NCI-H146 (cell line): ENCODE data around the gene OVOL1.
"Not testable (repeated sequence)": the region's sequence is repeated elsewhere in the genome, so short reads cannot be mapped to it uniquely, and the experiment has no call there.

Experiments used
- DNase-seq: peaks from one replicate; lab custom pipeline; 2025; lab: John Stamatoyannopoulos, UW

The OVOL1 gene

DNA sequence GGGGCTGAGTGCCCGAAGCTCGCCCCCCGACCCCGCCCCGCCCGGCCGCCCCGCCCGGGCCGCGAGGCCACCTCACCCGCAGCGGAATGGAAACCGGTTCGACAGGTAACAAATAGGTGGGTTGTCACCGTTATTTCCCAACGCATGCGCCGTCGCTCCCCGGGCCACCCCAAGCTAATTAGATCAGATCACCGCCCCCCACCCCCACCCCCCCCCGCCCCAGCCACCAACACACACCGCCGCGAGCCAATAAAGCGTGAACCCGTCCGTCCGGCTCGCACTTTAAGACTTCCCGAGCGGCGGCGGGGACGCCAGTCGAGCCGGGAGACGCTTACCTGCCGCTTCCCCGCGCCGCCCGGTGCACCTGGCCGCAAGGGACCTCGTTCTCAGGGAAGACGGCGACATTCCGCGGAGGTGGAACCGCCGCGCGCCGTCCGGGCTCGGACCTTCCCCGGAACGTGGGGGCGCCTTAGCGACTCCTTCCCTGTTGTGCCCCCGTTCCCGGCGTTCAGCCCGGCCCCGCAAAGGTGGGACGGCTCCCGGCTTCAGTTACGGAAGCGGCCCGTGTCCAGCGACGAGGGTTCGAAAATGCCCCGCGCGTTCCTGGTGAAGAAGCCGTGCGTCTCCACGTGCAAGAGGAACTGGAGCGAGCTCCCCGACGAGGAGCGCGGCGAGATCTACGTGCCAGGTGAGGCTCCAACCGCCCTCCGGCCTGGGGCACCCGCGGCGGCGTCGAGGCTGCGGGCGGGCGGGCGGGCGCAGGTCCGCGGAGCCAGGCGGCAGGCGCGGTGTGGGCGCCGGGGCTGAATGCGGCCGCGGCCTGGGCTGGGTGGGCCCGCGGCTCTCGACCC is at the start of gene OVOL1:
OVOL1 (plus strand) TSS at position 278 of the 851 bp plus-strand sequence; CDS start at position 589, 311 bp downstream.
- peak; percentile 64 for DNase-seq

DNA sequence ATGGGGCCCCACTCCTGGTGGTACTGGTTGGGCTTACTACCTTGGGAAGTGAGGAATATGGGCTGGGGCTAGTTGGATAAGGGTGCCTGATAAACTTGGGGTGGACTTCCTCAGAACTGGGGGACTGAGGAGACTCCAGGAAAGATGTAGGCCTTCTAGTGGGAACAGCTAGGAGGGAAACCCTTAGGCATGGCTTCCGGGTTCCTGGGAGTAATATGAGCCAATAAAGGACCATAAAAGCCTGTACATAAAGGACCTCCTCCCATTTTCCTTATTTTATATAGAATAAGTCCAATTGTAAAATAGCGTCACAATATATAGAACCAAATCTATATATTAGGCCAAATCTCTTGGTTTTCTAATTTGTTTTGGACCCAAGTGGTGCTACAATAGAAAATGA is 47.8 kb upstream of the OVOL1 start:
- DNase-seq, result no peak

DNA sequence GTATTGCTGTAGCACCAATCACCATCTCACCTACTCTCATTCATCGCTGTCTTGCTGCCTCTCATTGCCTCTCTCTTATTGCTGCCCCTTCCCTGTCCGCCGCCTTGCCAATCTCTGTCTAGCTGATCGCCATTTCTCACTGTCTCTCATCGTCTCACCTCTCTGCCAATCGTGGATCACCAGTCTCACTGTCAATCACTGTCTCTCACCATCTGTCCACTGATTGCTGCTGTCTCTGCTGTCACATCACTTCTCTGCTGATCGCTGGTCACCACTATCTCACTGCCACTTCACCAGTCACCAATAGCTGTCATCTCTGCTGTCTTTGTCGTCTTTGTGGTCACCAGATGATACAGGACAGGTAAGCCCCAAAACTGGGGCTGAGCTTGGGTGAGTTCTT is 45.7 kb upstream of the OVOL1 start:
- DNase-seq, result no peak

DNA sequence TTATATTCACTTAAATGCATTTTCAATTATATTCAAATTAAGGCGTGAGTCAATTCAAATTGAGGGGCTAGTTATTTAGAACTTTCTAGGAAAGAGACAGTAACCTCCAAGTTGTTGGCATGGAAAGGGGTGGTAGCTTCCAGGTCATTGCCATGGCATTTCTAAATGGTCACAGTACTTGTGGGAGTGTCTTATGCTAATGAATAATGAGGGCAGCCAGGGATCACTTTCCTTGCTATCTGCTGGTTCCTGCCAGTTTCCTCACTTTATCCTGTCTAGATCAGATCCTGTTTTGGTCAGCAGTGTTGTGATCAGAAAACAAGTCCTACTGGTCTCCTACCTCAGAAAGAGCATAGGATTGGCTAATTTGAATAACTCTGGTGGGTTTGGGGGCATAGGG is 44.5 kb upstream of the OVOL1 start:
- no peak for DNase-seq

DNA sequence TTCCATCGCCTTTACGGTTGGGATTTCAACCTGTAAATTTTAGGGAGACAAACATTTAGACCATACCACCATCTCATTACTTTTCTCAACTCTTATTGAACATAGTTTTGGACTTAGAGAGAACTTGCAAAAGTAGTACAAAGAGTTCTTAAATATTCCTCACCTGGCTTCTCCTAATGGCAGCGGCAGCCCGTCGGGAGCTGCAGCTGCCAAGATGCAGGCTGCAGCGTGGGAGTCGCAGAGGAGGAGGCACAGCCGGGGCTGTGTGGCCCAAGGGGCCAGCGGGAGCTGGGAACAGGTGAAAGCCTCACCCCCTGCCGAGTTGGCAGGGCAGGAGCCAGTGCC is 43.2 kb upstream of the OVOL1 start:
- DNase-seq, result peak; percentile 57

DNA sequence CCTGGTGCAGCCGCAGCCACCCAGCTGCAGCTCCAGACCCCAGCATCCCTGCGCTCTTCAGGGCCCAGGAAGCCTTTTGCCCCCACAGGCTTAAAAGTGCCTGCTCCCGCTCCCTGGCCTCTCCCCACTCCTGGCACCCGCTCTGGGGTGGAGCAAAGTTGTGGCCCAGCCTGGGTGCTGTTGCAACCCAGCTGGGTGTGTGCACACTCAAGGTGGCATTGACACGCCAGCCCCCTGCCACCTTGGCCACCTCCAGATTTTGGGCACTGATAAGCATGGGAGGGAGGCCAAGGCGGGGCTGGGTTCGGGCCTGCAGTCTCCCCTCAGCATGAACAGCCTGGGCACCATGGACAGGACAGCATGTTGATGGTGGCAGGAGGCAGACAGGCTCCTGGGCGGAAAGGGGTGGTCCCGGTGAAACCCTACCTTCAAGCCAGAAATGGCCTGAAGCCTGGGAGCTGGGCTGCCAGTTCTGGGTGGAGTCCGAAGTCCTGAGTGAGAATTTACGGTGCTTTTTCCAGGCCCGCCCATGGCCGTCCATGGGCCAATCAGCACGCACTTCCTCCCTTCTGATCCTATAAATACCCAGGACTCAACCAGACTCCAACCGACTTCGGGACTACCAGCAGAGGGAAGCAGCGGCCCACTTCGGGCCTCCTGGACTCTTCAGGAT is 42.7 kb upstream of the OVOL1 start:
- peak; percentile 63 for DNase-seq

DNA sequence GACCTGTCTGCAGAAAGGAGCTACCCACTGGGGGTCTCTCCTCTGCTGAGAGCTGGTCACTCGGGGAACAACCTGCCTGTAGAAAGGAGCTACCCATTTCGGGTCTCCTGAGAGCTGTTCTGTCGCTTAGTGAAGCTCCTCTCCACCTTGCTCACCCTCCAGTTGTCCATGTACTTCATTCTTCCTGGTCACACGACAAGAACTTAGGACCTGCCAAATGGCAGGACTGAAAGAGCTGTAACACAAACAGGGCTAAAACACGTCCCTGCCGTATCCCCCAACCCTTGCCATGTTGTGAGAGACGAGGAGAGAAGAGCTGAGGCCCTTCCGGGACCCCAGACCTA is 42.2 kb upstream of the OVOL1 start:
- DNase-seq, result no peak

DNA sequence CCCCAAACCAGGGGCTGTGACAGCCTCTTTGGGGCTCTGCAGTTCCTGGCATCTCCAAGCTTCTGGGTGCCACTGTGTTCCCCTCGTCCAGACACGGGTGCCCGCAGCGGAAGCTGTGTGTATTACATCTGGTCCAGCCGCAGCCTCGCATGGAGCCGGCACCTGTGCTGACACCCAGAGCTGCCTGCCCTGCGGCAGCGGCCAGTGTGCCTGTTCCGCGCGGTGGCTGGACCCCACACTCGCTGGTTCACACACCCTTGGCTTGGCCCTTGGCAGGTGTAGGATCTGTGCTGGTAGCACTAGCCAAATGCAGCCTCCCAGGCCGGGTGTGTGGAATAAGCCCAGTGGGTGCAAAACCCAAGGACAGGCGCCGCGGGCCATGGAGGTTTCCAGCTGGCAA is 41.8 kb upstream of the OVOL1 start:
- peak; percentile 28 for DNase-seq

DNA sequence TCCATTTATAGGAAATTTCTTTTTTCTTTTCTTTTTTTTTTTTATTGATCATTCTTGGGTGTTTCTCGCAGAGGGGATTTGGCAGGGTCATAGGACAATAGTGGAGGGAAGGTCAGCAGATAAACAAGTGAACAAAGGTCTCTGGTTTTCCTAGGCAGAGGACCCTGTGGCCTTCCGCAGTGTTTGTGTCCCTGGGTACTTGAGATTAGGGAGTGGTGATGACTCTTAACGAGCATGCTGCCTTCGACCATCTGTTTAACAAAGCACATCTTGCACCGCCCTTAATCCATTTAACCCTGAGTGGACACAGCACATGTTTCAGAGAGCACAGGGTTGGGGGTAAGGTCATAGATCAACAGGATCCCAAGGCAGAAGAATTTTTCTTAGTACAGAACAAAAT is 24.7 kb upstream of the OVOL1 start:
- DNase-seq, result not testable (repeated sequence)

DNA sequence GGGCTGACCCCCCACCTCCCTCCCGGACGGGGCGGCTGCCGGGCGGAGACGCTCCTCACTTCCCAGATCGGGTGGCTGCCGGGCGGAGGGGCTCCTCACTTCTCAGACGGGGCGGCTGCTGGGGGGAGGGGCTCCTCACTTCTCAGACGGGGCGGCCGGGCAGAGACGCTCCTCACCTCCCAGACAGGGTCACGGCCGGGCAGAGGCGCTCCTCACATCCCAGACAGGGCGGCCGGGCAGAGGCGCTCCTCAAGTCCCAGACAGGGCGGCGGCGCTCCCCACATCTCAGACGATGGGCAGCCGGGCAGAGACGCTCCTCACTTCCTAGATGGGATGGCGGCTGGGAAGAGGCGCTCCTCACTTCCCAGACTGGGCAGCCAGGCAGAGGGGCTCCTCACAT is 24.0 kb upstream of the OVOL1 start:
- not testable (repeated sequence) for DNase-seq

DNA sequence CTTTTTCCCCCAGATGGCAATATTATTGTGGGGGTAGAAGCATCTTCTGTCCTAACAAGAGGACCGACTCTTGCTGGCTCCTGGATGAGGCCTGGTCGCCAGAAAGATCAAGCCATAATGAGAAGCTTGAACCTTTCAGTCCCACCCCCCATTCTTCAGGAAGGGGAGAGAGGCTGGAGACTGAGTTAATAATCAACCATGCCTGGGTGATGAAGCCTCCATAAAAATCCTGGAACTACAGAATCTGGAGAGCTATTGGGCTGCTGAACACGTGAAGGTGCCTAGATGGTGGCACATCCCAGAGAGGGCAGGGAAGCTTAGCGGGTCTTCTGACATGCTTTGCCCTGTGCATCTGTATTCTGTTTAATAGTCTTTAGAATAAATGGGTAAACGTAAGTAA is 22.4 kb upstream of the OVOL1 start:
- DNase-seq, result no peak

DNA sequence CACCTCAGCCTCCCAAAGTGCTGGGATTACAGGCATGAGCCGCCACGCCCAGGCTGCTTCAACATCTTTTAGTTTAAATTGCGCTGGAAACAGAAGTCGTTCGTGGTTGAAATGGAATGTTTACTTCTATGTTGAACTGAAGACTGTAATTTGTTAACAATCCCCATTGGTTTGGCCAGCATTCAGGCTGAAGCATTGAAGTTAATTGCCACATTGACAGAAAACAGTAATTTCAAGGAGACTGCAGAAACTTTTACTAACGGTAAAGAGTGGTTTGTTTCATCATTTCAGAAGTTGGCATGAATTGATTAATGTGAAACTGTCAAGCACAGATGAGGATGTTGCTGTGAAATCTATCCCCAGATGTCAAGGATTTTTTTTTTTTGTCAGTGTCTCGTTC is 20.3 kb upstream of the OVOL1 start:
- DNase-seq, result no peak

DNA sequence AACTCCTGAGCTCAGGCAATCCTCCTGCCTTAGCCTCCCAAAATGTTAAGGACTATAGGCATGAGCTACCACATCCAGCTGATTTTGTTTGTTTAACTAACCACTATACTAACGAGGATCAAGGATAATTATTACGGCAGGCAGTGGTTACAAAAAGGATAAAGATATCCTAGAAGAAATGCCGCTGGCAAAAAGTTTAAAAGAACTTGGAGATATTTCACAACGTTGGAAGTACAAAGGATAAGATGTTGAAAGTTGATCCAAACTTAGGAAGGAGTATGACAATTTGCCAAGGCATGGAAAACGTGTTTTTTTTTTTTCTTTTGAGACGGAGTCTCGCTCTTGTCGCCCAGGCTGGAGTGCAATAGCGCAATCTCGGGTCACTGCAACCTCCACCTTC is 19.5 kb upstream of the OVOL1 start:
- no peak for DNase-seq

DNA sequence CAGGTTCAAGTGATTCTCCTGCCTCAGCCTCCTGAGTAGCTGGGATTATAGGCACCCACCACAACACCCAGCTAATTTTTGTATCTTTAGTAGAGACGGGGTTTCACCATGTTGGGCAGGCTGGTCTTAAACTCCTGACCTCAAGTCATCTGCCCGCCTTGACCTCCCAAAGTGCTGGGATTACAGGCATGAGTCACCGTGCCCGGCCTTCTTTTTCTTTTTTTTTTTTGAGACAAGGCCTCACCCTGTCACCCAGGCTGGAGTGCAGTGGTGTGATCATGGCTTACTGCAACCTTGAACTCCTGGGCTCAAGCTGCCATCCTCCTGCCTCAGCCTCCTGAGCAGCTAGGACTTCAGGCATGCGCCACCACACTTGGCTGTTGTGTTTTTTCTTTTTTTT is 19.1 kb upstream of the OVOL1 start:
- DNase-seq, result not testable (repeated sequence)

DNA sequence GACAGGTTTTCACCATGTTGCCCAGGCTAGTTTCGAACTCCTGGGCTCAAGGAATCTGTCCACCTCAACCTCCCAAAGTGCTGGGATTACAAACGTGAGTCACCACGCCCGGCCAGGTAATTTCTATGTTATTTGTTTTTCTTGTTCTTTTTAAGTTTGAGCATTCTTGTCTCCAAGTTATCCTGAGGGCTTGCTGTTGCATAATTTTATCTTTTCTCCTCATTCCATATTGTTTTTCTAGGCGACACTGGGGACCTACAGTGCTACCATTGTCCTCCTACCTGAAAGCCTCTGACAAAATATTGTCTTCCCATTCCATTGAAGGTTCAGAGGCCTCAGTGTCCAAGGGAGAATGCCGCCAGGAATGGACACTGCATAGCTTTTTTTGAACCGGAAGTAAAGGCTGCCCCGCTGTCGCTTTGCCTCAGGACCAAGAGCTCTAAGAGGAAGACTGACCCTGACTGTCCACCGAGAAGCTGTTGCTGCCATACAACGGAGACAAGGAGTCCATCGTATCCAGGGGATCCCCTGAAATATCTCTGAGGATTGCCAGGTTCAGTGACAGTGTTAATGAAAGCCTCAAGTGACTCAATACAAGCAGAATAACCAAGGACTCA is 15.8 kb upstream of the OVOL1 start:
- no peak for DNase-seq

DNA sequence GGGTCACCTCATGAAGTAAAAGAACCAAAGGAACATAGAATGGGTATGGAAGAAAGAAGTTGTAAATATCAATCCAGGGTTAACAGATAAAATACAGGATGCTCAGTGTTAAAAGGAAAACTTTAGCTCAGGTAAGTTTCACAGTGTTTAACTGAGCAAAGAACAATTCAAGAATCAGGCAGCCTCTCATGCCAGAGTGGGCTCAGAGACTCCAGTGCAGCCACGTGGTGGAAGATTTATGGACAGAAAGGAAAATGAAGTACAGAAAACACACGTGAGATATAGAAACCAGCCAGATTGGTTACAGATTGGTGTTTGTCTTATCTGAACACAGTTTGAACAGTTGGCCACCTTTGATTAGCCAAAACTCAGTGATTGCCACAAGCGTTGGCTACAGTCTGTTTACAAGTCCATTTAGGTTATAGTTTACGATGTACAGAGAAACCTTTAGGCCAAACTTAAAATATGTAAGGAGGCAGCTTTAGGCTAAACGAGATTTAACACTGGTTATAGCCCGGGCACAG is 15.2 kb upstream of the OVOL1 start:
- no peak for DNase-seq

DNA sequence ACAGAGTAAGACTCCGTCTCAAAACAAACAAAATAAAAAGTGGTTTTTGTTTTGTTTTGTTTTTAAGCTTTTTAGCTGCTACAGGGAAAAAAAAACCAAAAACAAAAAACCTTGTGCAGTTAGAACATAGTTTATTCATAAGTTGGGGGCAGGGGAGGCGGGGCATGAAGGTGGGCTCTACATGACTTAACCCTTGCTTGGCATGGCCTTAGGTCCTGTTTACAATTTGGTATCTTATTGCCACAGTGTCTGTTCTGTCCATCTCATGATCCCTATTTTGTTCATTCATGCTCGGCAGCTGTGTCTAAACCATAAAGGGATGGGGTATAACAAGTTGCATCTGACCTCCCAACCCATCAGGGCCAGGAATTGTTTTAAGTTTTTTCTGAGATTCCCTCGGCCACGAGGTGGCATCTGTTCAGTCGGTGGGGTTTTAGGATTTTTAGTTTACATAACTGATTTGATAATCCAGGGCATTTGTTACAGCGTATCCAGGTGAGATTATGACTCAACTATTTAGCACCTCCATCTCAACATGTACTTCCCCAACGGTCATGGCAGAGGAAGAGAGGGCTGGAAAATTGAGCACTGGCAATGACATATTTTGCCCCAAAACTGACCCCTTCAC is 13.0 kb upstream of the OVOL1 start:
- no peak for DNase-seq

DNA sequence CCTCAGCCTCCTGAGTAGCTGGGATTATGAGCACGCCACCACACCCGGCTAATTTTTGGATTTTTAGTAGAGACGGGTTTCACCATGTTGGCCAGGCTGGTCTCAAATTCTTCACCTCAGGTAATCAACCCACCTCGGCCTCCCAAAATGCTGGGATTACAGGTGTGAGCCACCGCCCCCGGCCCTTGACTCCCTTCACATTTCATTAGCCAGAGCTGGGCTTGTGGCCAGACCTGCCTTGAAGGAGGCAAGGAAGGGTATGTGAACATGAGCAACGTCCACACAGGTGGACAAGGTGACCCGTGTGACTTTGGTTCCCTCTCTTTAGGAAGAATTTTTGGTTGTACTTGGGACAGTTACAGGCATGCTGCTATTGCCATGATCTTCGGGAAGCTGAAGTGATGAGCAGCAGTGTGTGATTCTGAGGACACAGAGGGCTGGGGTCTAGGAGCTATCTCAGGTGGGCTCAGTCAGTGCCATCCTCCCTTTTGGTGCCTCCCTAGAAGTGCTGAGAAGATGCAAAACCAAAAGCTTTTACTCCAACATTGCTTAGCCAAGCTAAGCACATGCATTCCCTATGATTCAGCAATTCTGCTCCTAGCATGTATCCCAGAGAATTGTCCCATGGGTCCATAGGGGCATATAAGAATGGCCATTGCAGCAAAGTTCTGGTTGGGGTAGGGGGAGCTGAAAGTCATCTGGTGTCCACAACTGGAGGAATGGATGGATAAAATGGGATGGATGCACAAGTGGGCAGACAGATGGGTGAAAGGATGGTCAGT is 12.1 kb upstream of the OVOL1 start:
- DNase-seq, result no peak

DNA sequence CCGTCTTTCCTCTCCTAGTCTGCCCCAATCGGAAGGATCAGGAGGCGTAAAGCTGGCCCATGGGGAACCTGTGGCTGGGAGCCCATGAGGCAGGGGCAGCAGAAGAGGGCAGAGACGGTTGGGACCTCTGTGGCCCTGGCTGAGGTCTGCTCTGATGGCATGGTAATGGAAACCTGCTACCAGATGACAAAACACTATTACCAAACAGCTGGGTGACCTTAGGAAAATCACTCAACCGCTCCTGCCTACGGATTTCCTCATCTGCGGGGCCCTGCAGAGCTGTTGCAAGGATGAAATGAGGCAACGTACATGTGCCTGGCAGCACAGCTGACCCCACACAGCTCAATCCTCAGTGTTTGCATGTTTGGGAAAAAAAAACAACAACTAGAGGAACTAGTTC is 10.7 kb upstream of the OVOL1 start:
- DNase-seq, result no peak

DNA sequence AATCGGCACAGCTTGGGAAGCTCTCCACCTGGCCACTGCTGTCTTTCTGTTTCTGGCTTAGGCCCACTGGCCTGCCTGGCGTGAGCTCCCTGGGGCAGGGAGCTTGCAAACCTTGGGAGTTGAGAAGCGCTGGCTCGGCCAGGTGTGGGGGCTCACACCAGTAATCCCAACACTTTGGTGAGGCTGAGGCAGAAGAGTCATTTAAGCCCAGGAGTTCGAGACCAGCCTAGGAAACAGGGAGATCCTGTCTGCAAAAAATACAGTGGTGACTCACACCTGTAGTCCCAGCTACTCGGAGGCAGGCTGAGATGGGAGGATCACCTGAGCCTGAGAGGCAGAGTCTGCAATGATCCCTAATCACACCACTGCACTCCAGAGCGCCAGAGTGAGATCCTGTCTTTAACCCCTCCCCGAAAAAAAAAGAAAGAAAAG is 10.1 kb upstream of the OVOL1 start:
- DNase-seq, result no peak

DNA sequence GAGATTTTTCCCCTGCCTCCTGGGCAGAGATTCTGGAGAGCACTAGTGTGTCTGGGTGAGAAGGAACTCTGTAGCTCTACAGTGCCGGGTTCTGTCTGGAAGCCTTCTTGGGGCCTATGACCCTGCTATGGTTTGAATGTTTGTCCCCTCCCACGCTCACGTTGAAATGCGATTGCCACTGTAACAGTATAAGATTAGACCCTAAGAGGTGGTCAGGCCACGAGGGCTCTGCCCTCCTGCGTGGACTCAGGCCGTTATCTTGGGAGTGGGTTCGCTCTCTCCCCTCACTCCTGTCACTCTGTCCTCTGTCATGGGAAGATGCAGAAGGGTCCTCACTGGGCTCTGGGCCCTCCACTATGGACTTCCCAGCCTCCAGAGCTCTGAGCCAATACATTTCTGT is 9.6 kb upstream of the OVOL1 start:
- no peak for DNase-seq

DNA sequence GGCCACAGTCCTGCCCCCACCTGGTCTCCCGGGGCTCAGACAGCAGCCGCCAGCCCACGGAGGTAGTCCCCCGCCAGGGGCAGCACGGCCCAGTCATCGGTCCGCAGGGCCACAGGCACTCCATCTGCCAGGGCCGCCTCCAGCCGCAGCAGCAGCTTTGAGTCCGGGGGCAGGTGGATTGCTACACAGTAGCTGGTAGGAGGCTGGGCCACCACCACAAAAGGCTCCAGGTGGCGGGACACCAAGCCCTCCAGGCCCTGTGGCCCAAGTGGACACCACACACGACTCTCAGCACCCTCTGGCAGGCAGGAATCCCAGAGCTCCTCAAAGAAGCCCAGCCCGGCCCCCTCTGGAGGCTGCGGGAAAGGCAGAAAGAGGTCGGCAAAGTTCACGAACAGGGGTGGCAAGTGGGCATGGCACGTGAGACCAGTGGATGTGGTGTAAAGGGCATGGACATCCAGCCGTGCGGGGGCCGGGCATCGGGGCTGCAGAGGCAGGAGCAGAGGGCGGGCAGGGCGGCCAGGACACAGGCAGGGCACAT is 9.0 kb upstream of the OVOL1 start:
- no peak for DNase-seq
